Measurements from ENCODE around the gene ADM2.
A peak's percentile ranks its signal among the peaks of the same experiment; 100 is the strongest.

Gene ADM2

DNA sequence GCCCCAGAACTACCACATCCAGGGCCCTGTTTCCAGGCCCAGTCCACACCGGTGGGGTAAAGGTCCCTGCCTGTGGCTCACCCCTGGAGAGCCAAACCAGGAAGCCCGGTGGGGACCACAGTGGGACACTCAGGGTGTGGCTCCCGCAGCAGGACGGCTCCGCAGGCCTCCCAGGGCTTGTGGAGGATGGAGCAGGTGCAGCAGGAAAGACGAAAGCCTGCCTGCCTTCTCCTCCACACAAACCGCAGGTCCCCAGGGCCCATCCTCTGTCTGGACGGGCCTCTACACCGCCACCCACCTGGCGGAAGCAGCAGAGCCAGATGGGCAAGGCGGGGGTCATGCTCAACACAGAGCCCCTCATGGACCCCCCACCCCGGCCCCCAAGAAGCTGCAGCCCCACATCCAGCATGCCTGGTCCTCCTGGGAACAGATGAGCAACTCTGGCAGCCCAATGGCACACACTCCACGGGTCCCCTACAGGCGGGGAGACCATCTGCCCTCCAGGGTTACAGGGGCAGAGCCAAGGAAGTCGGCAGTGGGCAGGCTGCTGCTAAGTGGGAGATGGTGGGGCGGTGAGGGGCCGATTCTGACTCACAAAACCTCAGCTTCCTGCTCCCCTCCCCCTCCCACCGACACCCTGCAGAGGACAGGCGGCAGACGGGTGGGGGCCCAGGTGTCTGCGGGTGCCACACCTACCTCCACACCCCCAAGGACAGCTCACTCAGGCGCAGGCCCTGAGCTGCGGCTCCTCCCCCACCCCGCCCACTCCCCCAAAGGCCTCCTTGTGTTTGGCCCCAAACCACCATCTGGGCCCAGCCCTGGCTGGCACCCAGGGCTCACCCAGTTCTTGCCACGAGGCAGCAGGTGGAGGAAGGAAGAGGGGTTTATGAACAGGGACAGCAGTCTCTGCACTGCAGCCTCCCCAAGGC is 11.7 kb upstream of the ADM2 start:
- peak in 2 of 3 donors; percentile 26 to 38 for DNase-seq

DNA sequence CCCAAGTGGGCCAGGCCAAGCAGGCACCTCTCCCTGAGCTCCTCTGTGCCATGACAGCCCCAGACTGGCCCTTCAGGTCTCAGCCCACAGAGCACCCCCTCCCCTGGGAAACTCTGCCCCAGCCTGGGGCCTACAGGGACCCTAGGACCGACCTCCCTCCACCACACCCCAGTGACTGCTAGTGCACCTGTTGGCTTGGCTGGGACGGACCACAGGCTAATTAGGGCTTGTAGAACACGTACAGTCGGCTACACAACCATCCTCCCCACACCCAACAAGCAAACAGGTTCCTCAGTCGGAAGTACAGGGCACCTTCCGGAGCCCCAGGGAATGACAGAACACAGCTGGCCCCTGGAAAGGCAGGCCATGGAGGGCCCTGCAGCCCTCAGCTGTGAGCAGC is 10.9 kb upstream of the ADM2 start:
- no peak for DNase-seq

DNA sequence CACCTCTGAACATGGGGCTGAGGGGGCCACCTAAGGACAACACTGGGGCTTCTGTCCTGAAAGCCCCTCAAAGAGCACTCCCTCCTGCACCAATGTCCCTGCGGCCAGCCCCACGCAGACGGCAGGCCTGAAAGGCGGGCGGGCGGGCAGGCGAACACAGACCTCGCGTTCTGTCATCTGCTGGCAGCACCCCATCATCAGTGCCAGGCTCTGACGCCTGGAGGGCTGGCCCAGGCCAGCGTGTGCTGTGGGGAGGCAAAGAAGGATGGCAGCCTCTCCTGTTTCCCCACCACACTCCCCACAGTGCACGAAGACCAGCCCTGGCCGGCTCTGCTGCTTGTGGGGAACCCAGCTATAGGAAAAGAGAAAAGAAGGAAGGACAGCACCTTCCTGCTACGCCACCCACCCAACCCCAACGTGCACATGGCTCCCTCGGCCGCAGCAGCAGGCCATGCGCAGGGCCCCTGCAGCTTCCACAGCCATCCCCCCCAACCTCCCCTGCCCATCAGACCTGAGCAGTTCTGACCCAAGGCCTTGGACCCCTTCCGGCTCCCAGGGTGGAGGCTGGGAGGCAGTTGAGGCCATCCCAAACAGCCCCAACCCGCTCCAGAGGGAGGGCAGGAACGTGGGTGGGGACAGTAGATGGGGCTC is 10.0 kb upstream of the ADM2 start:
- DNase-seq, result no peak

DNA sequence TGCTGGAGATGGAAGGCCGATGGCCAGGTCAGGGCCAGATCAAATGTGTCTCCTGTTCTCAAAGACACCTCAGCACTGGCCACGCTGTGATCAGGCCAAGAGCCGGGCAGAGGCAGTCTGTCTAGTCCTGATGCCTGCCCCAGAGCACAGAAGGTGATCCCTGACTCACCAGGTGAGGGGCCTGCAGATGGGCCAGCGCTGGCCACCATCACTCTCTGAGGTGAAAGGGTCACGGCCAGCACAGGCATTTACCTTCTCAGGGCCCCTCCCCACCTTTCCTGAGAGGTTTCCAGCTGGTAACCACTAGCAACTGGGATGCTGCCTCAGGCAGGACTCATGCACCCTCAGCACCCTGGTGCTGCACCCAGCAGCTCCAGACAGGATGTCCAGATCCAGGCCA is 9.4 kb upstream of the ADM2 start:
- no peak for DNase-seq

DNA sequence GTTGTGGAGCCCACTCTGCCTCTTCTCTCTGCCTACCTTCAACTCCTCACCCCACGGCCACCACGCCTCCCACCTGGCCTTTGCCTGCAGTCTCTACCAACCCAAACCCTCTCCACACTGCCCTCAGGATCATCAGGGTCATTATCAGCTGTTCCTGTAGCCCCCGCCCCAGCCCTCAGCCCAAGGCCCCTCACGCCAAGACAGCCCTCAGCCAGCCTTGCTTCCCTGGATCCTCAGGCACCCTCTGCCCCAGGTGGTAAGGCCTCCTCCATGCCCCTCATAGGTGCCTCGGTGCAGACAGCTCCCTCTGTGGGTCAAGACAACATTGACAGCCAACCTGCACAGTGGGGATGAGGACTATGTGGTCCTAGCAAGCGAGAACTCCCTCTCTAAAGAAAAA is 8.3 kb upstream of the ADM2 start:
- no peak for DNase-seq

DNA sequence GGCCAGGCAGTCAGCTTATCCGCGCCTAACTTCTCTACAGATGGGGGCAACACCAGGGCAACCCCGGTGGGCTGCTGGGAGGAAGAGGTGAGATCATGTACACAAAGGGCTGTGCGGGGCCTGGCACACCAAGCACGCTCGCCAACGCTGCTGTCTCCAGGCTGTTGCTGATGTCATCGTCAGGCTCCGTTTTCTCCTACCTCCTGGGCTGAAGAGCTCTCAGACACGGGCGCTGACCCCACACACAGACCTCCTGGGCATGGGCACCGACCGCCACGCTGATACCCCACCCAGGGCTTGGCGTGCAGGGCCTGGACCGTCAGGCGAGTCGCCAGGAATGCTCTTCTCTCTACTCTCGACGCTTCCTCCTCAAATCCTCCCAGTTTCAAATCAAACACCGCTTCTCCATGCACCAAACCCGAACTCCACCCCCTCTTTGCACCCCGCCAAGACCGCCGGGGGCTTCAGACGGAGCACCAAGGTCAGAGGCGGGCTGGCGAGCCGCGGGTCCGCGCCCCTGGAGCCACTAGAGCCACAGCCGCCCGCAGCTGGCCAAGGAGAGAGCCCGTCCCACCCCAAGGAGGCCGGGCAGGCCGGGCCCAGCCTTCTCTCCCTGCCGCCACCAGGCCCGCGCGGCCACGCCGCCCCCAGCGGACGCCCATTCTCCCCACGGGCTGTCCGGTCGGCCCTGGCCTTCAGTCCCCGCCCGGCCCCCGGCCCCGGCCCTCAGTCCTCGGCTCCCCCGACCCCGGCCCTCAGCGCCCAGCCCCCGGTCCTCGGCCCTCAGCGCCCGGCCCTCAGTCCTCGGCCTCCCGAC is 7.3 kb upstream of the ADM2 start:
- DNase-seq, result peak; percentile 53 to 77 (median 62)

DNA sequence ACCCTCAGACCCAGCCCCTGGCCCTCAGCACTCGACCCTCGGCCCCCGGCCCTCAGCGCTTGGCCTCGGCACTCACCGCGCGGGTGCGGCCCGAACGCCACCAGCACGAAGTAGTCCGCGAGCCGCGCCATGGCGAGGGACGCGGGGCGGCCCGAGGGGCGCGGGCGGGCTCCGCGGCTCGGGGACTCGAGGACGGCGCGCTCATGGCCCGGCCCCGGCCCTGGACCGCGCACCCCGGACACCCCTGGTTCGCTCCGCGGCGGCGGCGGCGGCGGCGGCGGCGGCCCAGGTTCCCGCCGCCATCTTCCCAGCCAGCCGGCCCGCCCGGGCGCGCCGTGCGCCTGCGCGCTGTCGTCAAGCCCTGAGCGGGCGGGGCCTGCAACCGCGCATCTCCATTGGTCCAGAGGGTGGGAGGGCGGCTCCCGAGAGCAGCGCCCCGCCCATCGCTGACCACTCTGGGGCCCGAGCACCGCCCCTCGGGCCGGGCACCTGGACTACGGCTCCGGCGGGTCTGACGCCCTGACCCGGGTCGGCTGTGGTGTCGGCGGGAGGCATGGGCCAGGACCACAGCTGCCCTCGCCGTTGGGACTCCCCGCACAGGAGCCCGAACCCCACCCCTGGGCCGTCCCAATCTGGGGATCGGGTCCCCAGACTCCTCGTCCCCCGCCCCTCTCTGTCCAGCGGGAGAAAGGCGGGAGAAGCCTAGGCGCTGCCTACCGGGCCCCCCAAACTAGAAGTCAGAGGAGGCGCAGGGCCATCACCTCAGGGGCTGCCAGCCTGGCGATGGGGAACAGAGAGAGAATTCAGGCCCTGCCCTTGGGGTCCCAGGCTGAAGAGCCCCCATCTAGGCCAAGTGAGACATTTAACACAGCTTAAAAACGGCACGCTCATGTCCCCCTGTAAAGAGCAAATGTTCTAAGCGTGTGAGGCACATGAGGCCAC is 6.4 kb upstream of the ADM2 start, which contains the start of gene SBF1:
SBF1 (minus strand) TSS at position 326 of the 942 bp plus-strand sequence; CDS start at position 131, 195 bp downstream.
- DNase-seq, result peak; percentile 94 to 98 (median 97)

DNA sequence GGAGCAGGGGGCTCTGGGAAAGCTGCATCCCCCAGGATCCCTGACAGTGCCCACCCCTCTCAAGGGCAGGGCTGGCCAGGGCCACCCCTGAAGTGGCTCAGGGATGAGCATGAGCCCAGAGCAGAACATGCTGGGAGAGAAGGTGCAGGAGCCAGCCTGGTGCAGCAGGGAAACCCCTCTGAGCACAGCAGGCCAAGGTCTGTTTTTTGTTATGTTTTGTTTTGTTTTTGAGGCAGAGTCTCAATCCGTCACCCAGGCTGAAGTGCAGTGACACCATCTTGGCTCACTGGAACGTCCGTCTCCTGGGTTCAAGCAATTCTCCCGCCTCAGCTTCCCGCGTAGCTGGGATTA is 5.7 kb upstream of the ADM2 start:
- no peak for DNase-seq

DNA sequence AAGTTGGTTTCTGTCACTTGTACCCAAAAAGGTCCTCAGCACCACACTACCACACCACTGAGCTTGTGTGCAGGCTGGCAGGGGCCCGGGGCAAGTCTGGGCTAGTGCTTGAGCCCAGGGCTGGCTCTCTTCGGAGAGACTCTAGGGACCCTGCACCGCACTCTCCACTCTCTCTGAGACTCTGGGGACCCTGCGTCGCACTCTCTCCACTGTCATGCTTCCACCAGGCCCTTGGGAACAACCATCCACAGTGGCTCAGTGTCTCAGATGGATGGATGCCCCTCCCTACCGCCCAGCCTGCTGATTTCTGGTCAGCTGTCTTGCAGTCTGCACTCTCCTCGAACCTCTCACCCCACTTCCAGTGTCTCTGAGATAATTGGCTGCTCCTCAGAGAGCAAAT is 4.5 kb upstream of the ADM2 start:
- no peak for DNase-seq

DNA sequence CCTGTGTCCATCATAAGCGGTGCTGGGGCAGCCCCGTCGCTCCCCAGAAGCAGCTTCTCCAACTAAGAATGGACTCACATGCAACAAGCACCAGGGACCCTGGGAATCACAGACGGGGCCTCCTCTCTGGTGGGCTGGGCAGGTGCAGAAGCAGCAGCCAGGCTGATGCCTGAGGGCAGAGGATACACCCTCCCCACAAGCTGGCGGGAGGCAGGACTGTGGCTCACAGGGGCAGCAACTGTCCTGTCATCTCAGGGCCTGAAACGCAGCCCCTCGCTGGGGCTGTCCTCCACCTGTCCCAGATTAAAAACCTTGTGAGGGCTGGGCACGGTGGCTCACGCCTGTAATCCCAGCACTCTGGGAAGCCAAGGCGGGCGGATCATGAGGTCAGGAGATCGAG is 3.4 kb upstream of the ADM2 start:
- DNase-seq, result no peak

DNA sequence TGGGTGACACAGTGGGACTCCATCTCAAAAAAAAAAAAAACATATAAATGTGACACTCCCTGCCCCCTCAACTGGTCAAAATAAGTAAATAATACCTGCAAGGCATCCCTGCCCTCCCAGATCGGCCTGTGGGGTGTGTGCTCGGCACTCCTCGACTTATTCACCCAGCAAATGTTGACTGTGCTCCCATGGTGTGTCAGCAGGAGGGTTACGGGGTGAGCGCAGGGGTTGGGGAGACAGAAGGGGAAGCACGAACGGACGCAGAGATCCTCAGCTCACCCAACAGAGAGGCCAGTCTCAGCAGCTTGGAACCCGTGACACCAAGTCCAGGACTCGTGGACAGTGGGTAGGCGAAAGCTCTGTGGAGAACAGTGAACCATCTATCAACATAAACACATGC is 1.6 kb upstream of the ADM2 start:
- DNase-seq, result peak; percentile 39 to 62 (median 52)

DNA sequence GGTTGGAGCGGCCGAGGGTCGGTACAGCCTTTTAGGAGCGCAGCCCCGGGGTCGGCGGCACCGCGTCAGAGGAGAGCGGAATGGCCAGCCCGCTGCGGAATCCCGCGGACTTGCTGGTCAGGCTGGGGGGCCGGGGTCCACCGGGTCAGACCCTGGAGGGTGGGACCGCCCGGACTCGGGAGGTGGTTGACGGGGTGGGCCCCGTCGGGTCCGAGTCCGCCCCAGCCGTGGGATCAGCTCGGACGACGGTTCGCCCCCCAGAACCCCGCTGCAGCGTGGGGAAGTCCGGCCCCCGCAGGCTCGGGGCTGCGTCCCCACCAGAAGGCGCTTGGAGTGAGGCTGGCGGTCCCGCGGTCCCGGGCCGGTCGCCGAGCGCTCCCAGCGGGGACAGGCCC is 301 bp upstream of the ADM2 start:
- no peak for DNase-seq

DNA sequence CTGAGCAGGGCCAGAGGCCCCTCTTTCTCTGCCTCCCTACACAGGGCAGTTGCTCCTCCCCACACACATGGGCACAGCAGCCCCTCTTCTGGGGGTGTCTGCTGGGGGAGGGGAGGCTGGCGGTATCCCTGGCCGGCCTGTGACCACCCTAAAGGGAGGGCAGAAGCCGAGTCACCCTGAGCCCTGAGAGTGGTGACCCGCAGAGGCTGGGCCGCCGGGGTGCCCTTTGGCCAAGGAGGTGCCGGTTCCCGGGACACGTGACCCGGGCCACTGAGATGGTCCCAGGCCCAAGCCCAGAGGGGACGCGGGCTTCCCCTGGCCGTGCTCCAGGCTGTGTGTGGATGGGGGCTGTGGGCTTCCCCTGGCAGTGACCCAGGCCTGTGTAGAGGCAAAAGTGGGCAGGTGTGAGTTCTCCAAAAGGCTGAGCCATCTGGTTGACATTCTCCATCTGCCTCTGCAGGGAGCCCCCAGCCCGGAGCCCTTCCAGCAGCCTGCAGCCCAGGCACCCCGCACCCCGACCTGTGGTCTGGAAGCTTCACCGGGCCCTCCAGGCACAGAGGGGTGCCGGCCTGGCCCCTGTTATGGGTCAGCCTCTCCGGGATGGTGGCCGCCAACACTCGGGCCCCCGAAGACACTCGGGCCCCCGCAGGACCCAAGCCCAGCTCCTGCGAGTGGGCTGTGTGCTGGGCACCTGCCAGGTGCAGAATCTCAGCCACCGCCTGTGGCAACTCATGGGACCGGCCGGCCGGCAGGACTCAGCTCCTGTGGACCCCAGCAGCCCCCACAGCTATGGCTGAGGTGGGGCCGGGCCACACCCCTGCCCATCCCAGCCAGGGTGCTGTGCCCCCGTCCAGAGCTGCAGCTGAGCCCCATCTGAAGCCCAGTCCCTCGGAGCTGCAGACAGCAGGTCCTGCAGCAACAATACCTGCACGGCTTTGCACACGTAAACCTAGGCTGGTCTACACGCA is 1.0 kb downstream of the ADM2 start:
- no peak for DNase-seq

DNA sequence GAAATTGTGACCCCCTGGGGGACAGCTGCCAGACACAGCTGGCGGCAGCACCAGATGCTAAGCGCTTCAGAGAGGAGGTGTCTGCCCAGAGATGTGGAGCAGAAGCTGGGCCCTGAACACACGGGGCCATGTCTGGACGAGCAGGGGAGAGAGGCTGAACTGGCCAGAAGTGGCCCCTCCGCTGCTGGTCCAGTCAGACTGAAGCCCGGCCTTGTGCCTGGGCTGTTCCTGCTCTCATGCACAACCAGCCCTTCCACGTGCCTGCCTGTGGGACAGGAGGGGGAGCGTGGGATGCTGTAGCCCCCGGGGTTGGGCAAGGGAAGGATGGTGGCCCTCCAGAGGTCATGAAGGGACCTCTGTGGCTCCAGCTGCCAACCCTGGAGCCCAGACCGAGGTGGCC is 1.8 kb downstream of the ADM2 start:
- no peak for DNase-seq

DNA sequence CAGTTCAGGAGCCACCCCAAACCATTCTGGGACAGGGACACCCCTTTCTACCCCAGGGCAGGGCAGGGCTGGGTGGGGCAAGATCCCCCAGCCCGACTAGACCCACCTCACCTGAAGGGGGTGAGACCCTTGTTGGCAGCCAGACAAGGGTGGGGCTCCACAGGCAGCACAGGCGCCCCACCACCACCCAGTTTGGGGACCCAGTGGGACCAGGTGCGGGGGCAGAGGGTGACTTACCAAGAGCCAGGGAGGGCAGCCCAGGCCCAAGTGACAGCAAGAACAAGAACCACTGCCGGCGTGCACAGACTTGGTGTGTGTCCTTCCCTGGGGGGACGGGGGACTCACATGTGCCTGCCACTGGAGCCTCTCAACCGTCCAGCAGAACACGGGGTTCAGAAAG is 2.2 kb downstream of the ADM2 start:
- DNase-seq, result no peak

DNA sequence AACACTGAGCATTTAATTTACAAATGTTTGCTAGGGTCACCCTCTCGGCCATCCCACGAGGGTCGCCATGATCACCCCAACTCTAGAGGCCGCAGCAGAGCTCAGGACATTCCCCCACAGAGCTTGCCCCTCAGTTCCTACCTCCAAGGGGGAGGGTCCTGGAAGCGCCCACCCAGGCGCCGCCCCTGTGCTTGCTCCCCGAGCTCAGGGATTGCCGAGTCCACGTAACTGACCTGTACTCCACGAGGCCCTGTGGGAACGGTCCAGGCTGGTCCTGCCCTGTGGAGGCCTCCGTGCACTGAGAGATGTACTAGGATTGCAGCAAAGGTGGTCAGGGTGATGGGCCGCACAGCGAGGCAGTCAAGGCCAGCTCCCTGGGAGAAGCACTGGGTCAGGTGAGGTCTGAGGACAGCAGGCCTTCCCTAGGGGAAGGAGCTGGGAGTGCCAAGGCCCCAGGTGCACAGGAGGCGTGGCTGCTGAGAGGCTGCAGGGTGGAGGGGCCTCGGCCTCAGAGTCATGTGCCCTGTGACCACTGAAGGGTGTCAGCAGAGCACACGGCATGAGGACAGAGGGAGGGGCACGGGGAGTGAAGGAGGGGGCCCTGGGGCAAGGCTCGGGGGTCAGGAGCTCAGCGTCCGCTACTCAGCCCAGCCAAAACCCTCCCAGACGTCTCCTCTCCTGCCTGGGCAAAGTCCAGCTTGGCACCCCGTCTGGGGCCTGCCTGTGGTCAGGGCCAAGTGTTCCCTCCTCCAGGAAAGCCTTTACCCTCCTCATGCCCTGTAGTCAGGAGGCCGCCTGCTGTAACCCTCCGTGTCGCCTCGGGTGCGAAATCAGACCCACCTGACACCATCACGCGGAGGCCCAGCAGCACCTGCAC is 2.9 kb downstream of the ADM2 start:
- no peak for DNase-seq

DNA sequence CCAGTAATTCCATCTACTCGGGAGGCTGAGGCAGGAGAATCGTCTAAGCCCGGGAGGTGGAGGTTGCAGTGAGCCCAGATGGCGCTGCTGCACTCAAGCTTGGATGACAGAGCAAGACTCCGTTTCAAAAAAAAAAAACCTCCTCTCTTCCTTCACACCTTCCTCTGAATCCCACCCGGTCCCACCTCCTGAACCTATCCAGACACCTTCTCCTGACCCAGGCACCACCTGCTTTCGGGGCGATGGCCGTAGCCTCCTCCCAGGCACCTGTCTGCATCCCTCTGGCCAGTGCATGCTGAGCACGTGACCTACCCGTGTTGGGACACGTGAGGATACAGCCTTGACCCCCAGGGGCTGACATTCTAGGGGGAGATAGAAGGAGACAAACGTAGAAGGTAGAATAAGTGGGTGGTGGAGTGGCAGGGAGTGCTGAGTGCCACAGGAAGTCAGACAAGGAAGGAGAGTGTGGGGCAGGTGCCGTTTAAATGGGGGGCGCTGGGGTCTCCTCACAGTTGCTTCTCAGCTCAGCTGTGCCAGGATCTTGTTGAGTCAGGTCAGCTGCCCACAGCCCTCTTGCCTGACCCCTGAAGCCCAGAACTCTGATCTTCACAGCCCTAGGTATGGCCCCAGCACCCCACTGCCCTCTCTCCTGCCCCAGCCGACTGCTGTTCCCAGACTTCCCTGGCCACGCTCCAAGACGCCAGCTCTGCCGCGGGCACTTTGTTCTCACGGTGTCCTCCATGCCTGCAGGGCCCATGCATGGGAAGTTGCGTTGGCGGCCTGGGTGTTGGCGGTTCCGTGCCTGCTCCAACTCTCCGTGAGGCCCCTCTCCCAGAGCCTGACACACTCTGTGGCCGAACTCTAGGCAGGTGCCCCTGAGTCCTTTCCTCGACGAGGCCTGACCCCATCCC is 4.1 kb downstream of the ADM2 start:
- DNase-seq, result no peak

DNA sequence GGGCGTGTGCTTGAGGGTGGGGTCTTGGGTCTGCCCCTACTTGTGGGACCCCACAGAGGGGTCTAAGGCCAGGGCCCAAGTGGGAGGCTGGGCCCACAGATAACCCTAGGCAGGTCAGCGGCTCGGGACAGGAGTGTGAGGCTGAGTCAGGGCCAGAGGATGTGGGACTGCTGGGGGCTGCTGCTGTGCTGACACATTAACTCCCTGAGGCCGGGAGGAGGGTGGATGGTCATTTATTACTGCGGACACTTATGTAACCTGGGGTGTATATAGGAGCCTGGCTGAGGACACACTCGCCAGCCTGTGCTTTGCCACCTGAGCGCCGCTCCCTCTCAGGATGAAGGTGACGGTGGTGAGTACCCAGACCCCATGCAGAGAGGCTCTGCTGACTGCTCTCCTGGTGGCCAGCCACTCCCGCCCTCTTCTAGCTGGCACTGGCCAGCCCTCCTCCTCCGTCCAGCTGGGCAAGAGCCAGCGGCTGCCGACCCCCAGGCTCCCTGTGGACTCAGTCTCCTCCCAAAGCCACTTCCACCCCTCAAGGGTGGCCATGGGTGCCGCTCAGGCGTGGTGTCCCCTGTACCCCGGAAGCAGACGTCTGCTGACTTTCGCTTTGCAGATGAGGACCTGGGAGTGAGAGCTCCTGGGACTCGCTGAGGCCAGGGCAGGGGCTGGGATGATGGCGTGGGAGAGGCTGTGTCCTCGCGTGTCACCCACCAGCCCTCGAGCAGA is 5.4 kb downstream of the ADM2 start, which contains the start of gene MIOX:
MIOX (plus strand) TSS at position 299 of the 729 bp plus-strand sequence; CDS start at position 338, 39 bp downstream.
- DNase-seq, result no peak
